SW 1271 (cell line): ENCODE measurements around the gene DISP2.
A peak's percentile ranks its signal among the peaks of the same experiment; 100 is the strongest.

ENCODE experiments used
- DNase-seq, 2 experiments: peaks; one replicate each; lab custom pipeline; 2025; lab: John Stamatoyannopoulos, UW

The DISP2 gene

GRCh38 chr15:40392986-40393948, 35.2 kb downstream of the DISP2 start:
- DNase-seq: no peak

DNA sequence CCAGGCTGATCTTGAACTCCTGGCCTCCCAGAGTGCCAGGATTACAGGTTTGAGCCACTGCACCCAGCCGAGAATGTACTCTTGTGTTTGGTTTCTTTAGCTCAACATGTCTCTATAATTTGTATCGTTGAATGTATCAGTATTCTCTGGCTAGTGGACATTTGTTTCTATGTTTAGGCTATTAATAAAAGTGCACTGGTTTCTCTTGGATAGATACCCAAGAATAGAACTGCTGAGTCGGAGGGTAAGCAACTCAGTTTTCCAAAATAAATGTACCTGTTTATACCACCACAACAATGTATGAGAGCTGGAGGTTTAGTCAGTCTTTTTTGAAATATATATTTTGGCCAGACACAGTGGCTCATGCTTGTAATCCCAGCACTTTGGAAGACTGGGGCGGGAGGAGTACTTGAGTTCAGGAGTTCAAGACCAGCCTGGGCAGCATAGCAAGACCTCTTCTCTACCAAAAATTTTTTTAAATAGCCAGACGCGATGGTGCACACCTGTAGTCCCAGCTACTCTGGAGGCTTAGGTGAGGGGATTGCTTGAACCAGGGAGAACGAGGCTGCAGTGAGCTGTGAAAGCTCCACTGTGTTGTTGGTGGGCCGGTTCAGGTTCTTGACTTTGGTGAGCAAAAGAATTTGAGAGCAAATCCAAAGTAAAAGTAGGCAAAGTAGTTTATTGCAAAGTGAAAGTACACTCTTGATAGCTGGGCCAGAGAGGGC, 39.8 kb downstream of the DISP2 start:
- DNase-seq: no peak

DNA sequence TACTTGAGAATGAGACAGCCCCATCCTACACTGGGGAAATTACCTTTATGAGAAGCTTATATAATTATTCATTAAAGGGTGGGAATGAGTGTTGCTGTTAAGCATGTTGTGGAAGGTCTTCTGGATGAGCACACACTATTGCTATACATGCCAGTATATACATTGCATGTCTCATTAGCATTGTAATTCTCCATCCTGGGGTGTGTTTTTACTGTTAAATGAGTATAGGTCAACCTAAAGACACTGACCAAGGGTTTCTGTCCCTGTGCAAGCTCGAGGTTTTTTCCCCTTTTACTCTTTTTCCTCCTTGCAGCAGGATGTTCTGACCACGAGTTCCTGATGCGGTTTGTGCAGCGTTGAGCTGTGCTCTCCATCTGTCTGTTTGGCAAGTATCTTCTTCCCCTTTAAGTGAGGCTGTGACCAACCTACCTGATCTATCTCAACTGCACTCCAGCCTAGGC, 40.4 kb downstream of the DISP2 start:
- DNase-seq: no peak

DNA sequence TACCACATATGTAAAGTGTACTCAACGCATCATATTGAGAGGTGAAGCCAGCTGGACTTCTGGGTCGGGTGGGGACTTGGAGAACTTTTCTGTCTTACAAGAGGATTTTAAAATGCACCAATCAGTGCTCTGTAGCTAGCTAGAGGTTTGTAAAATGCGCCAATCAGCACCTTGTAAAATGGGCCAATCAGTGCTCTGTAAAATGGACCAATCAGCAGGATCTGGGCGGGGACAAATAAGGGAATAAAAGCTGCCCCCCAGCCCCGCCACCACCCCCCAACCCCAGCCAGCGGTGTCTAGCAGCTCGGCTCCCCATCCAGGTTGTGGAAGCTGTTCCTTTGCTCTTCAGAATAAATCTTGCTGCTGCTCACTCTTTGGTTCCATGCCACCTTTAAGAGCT, 41.4 kb downstream of the DISP2 start:
- no peak for DNase-seq

DNA sequence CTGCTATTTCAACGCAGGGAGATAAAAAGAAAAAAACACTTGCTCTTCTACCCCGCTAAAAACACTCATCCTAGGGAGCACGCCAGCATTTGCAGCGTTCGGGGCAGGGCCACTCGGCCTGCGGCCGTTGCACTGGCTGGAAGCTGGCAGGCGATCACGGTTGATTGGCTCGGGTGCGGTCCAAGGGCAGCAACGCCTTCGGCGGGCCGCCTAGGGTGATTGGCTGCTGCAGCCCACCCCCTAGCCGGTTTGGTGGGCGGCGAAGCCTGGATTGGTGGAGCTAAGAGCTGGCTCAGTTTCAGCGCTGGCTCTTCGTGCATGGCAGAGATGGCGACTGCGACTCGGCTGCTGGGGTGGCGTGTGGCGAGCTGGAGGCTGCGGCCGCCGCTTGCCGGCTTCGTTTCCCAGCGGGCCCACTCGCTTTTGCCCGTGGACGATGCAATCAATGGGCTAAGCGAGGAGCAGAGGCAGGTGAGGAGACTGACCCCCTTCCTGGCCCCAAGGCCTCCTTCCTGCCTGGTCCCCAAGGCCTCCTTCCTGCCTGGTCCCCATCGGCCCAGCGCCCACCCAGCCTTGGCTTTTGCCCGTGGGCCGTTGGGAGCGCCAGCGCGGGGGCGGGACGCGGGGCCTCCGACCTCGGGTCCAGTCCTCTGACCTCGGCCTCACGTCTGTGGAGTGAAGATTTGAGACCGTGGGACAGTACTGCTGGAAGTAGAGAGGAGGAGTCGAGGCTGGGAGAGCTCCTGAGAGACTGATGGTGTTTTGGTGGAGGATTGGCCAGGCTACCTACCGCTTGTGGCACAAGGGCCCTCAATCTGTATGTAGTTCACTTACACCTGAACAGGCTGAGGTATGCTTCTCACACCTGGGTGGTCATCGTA, 47.7 kb downstream of the DISP2 start, which contains the start of gene IVD:
Gene IVD, plus strand, starts transcription at position 295 of the 881 bp plus-strand sequence. Its CDS starts 33 bp downstream, at position 328.
- DNase-seq: peak; percentile 67 to 84

- no peak for DNase-seq
Measured at GRCh38 chr15:40407330-40407990, 49.4 kb downstream of the DISP2 start.

DNA sequence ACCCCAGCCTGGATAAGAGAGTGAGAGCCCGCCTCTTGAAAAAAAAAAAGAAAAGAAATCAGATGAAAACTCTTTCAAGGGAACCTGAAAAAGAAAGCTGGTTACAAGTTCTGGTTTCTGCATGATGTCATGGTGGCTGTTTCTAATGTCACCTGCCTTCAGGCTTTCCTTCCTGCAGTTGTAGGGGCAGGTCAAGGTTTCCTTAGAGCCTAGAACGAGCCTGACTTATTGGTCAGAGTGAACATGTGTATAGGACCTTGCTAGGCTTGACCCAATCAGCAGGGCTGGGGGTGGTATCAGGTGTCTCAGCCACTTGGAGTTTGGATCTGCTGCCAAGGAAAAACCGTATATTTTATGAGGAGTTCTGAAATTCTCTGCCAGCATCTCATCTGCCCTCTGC, 51.3 kb downstream of the DISP2 start:
- no peak for DNase-seq

GRCh38 chr15:40410476-40410875, 52.5 kb downstream of the DISP2 start:
- no peak for DNase-seq

DNA sequence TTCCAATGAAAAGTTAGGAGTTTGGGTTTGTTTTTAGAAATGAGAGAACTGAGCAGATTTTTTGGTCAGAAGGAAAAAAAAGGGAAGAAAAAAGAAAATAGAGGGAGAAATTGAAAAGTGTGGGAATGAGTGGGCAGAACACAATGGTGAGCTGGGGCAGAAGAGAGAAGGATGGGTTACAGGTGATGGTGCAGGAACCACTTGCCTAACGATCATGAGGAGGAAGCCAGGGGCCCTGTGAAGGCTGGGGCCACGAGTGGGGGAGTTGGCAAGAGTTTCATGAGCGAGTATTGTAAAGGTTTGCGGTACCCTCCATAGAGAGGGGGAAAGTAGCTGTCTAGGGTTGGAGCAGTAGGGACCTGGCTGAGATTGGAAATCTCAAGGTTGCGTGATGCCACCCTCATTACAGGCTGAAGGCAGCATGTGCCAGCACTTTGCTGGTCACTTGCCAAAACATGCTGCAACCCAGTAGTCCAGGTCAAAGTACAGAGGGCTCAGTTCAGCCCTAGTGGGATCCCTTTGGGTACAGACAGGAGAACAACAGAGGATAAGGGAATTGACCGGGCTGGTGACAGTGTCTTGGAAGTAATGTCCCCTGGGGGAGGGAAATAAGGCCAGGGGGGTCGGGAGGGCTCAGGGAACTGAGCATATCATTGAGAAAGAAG, 54.2 kb downstream of the DISP2 start:
- no peak for DNase-seq

GRCh38 chr15:40413036-40413435, 55.0 kb downstream of the DISP2 start:
- no peak for DNase-seq

DNA sequence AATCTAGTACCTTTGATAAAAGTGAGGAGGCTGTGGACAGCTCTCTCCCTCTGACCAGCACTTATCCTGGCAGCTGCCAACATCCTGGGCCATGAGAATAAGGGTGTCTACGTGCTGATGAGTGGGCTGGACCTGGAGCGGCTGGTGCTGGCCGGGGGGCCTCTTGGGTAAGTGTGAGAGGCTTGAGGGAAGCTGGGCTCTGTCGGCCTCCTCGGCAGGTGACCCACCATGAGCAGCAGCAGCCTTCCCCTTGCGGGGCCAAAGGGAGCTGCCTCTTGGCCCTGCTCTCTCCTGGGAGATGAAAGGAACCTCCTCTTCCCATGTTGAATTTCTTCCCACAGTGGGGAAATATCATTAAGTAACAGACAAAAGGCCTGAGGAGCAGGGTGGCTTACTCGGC, 56.8 kb downstream of the DISP2 start:
- no peak for DNase-seq

GRCh38 chr15:40415226-40415625, 57.2 kb downstream of the DISP2 start:
- DNase-seq: no peak

GRCh38 chr15:40416056-40416455, 58.0 kb downstream of the DISP2 start:
- DNase-seq: no peak

DNA sequence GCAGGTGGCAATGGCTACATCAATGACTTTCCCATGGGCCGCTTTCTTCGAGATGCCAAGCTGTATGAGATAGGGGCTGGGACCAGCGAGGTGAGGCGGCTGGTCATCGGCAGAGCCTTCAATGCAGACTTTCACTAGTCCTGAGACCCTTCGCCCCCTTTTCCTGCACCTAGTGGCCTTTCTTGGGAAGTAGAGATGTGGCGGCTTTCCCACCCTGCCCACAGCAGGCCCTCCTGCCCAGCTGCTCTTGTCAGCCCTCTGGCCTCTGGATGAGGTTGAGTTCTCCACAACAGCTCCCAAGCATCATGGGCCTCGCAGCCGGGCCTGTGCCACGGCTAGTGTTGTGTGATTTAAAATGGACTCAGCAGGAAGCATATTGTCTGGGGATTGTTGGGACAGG, 60.1 kb downstream of the DISP2 start:
- DNase-seq: no peak

GRCh38 chr15:40420071-40420713, 62.2 kb downstream of the DISP2 start:
- DNase-seq: no peak

GRCh38 chr15:40420793-40421192, 62.8 kb downstream of the DISP2 start:
- DNase-seq: no peak

- no peak for DNase-seq
Measured at GRCh38 chr15:40421246-40422157, 63.5 kb downstream of the DISP2 start.

DNA sequence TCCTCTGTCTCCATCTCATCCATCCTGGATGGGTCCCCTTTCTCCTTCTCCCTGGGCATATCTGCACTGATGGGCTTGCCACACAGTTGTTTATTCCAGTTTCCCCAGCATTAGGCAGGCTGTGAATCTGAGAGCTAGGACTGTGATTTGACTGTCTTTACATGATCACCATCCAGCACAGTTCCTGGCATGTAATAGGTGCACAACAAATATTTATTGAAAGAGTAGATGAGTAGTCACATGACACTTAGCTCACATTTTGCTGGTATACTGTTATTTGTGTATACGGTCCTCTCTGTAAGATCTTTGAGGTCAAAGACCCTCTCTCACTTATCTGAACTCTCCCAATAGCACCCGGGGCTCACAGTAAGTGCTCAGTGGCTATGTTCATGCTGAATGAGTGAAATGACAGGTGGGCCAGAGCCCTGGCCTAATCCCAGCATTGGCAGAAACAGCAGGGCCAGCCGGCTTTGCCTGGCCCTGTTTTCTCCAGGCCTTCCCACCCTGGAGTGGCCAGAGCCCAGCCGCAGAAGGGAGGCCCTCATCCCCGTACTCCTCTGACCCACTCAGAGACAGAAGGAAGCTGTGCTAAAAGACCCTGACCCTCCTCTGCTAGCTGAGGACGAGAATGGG, 66.6 kb downstream of the DISP2 start:
- DNase-seq: no peak

GRCh38 chr15:40425681-40426080, 67.7 kb downstream of the DISP2 start:
- DNase-seq: no peak
